G401 (cell line): Measurements from ENCODE around the gene NTHL1. TPM values are rescaled to one million over a fixed set of nuclear protein-coding genes. Genes with fewer than 3 reads are reported as not detected.
"Not testable (repeated sequence)": the region's sequence is repeated elsewhere in the genome, so short reads cannot be mapped to it uniquely, and the experiment has no call there.

Experiments
- DNase-seq: peaks from one replicate; pipeline ENCODE4 v3.0.0-alpha.2; 2015; ENCODE audit warnings: low spot score
- in situ Hi-C: cut with HindIII; loops from 2 replicates; pipeline ENCODE4 v1.10.0; 2016; ENCODE audit warnings: low sequenced_read_pairs, mixed read lengths
- total RNA-seq: library from RNA; depleted of rRNA; stranded (reverse); fragments of >200 nt; shearing (Covaris generic); gene quantifications from 2 replicates; pipeline ENCODE4 v1.2.3, GENCODE V29; 2014

NTHL1 gene
- total RNA-seq, 1 experiment from 2014 or later: 36.6 TPM

- DNase-seq: no peak
- in situ Hi-C loops: no loop called here
These were observed 27.5 kb downstream of the NTHL1 start for GRCh38 chr16:2019921-2020831.

- DNase-seq: no peak
- in situ Hi-C loops: no loop called here
These were observed 28.1 kb downstream of the NTHL1 start, which contains the start of gene NPW for GRCh38 chr16:2019518-2019920. Gene NPW (plus strand): TSS chr16:2019785.

GRCh38 chr16:2016407-2016922 lies 31.2 kb downstream of the NTHL1 start:
- in situ Hi-C loops: no loop called here
- no peak for DNase-seq

- in situ Hi-C loops: no loop called here
- no peak for DNase-seq
These were observed 31.8 kb downstream of the NTHL1 start for GRCh38 chr16:2015947-2016208.

- no peak for DNase-seq
- in situ Hi-C loops: no loop called here
These were observed 32.3 kb downstream of the NTHL1 start for GRCh38 chr16:2015117-2015946.

- no peak for DNase-seq
- in situ Hi-C loops: no loop called here
These were observed 34.1 kb downstream of the NTHL1 start for GRCh38 chr16:2013527-2013926.

GRCh38 chr16:2011726-2012125 lies 35.9 kb downstream of the NTHL1 start:
- DNase-seq, in situ Hi-C loops: not testable (repeated sequence)

- in situ Hi-C loops: no loop called here
- DNase-seq: peak; percentile 87
These were observed 37.7 kb downstream of the NTHL1 start, which contains the start of gene ZNF598 for GRCh38 chr16:2009791-2010510. Gene ZNF598 (minus strand): TSS chr16:2009821.

GRCh38 chr16:2009164-2009711 lies 38.4 kb downstream of the NTHL1 start:
- in situ Hi-C loops: no loop called here
- no peak for DNase-seq

- in situ Hi-C loops: no loop called here
- DNase-seq: no peak
These were observed 38.9 kb downstream of the NTHL1 start for GRCh38 chr16:2008631-2009163.

GRCh38 chr16:2008009-2008526 lies 39.6 kb downstream of the NTHL1 start:
- in situ Hi-C loops: no loop called here
- no peak for DNase-seq

- in situ Hi-C loops: no loop called here
- DNase-seq: no peak
These were observed 40.4 kb downstream of the NTHL1 start for GRCh38 chr16:2007081-2007836.

GRCh38 chr16:2006317-2006716 lies 41.3 kb downstream of the NTHL1 start:
- in situ Hi-C loops: no loop called here
- no peak for DNase-seq

- peak; percentile 68 for DNase-seq
- in situ Hi-C loops: no loop called here
These were observed 42.0 kb downstream of the NTHL1 start for GRCh38 chr16:2005646-2006045.

GRCh38 chr16:2004795-2005517 lies 42.7 kb downstream of the NTHL1 start:
- in situ Hi-C loops: no loop called here
- DNase-seq: peak; percentile 43

GRCh38 chr16:2003827-2004641 lies 43.6 kb downstream of the NTHL1 start:
- in situ Hi-C loops: no loop called here
- DNase-seq: peak; percentile 77
